ENCODE results near the gene MESP2. TPM values are rescaled to one million over a fixed set of nuclear protein-coding genes. Genes with fewer than 3 reads are reported as not detected.
A peak's percentile ranks its signal among the peaks of the same experiment; 100 is the strongest.

Gene MESP2
- total and polyA plus RNA-seq, 9 of the 15 experiments (the other 6 are each of a cell fraction or from before 2014, with no cell fraction given) = 0.08 to 0.82 (median 0.37) TPM

DNA sequence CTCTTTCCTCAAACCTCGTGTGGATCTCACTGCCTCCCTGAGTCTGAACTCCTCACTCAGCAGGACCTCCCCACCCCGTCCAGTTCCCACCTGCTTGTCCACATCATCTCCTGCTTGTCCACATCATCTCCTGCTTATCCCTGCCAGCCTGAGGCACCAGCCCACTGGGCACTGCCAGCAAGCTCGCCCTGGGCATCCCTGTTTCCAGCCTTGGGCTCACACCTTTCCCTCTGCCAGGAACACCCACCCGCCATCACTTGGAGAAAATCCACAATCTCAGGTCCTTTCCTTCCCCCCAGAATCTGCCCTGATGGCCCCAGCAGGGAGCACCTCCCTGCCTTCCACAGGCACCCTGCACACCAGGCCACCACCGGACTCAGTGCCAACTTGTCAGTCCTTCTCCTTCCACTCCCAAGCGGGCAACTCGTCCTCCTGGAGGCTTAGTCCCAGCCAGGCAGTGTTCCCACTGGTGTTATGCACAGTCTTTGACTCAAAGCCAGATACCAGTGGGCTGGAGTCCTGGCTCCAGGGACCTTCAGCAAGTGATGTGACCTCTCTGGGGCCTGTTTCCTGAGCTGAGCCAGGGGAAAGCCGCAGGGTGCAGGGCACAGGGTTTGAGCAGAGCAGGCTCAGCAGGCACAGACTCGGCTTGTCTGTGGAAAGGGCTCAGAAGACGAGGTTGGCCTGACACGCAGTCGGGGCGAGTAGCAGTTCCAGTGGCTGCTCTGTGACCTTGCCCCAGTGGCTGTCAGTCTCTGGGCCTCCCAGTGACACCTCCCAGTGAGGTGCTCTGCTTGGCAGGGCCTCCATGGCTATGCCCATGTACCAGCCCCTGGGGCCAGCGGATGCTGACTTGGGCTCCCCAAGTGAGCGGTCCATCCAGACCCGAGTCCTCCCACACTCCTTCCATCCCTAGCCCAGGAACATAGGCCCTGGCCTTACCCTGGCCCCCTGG is 9.5 kb upstream of the MESP2 start:
- no peaks in the 10 kb centered on the region for H3K9me1 ChIP-seq (ENCODE audit: control insufficient read depth, insufficient read depth, low read length)
- CTCF ChIA-PET (ENCODE audit: low intra/inter-chr PET ratio) = no interaction called here
- no peak overlapping the region for H3K4me2 ChIP-seq (ENCODE audit: insufficient read depth, low read length)
- no peaks in the 10 kb centered on the region; the same call in 1 of the 2 replicates for H4K20me1 ChIP-seq (replicated peaks; ENCODE audit: control insufficient read depth, insufficient read depth, low read length)
- peaks cover 10 to 22% of the 10 kb centered on the region in 2 experiments; a peak in 4 of 5 replicates for H3K4me1 ChIP-seq (replicated peaks in 1 of 2; ENCODE audit: control insufficient read depth in 2 of 2, insufficient read depth in 2 of 2, low read length in 2 of 2)
- H2AFZ ChIP-seq (ENCODE audit: low read depth, low read length) = no peak overlapping the region
- no peaks in the 10 kb centered on the region for H3K9me3 ChIP-seq (replicated peaks; ENCODE audit: control insufficient read depth, insufficient read depth, low read depth, low read length)
- POLR2A ChIA-PET = no interaction called here
- TF ChIP-seq ZFP36 (IDR thresholded peaks at IDR 0.05; ENCODE audit: low read depth, low read length, partially characterized antibody) = peak; percentile 50
- no peak for TF ChIP-seq LARP7 (IDR thresholded peaks at IDR 0.05)
- TF ChIP-seq CBFB (CRISPR knock-in tag; IDR thresholded peaks at IDR 0.05) = 0 out of 2 replicates have a peak, but pooled peaks have one; percentile 50
- 0 out of 4 replicates have a peak overlapping the region, but pooled peaks of 1 of the 2 experiments have one; percentile 73 for H3K9ac ChIP-seq (ENCODE audit: insufficient read depth in 1 of 2, low read depth in 2 of 2, low read length in 2 of 2)
- H3K27ac ChIP-seq (ENCODE audit: extremely low read depth, low read depth, low read length) = no peak overlapping the region
- in situ Hi-C loops (cut with MboI) = no loop called here
- no peaks in the 10 kb centered on the region for H3K36me3 ChIP-seq (ENCODE audit: control insufficient read depth, insufficient read depth, low read length)
- WGBS (ENCODE audit: insufficient coverage, low coverage, missing lambda C conversion rate) = 47% methylated on average over 16 of the region's 16 CpGs
- H3K27me3 ChIP-seq (ENCODE audit: control insufficient read depth in 2 of 2, insufficient read depth in 2 of 2, low read length in 2 of 2) = no peaks in the 10 kb centered on the region
- intact Hi-C loops (cut with micrococcal nuclease) = no loop called here
- no peak overlapping the region for H3K4me3 ChIP-seq
- BruUV-seq (replicated peaks) = no TSS peak
- no peaks in the 10 kb centered on the region for H3K79me2 ChIP-seq (ENCODE audit: control insufficient read depth, insufficient read depth, low read length)
- FAIRE-seq = no peak
- DNase-seq (ENCODE audit: extremely low read depth in 1 of 4, low spot score in 3 of 4) = no peak
- ATAC-seq = no peak; the same call in 2 of the 3 replicates

DNA sequence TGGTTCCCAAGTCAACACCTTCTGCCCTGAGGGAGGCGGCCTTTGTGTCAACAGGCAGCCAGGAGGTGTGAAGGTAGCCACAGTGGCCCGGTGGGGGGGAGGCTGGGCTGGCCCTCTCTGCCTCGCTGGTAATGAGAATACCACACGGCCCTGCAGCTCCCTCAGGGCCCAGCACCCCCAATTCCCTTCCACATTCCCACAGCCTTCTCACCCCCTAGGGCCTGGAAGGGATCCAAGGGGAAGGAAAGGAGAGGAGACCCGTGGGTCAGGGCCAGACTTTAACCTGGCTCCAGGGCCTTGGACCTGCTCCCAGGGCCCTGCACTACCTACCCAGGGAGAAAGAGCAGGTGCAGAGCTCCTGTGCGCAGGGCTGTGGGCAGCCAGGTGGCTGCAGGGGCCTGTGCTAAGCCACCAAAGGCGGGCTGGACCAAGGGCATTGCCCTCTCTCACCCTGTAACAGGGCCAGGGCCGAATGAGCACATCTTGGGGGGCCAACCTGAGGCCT is 8.7 kb upstream of the MESP2 start:
- Histone ChIP-seq H3K27me3 (ENCODE audit: control insufficient read depth in 2 of 2, insufficient read depth in 2 of 2, low read length in 2 of 2) (no peaks in the 10 kb centered on the region), H3K9me1 (ENCODE audit: control insufficient read depth, insufficient read depth, low read length) (no peaks in the 10 kb centered on the region), H3K9ac (ENCODE audit: insufficient read depth in 1 of 2, low read depth in 2 of 2, low read length in 2 of 2) (peak overlapping the region in 1 of 2 experiments; percentile 73; a peak in 2 of 4 replicates), H3K36me3 (ENCODE audit: control insufficient read depth, insufficient read depth, low read length) (no peaks in the 10 kb centered on the region), H3K4me1 (replicated peaks in 1 of 2; ENCODE audit: control insufficient read depth in 2 of 2, insufficient read depth in 2 of 2, low read length in 2 of 2) (peaks cover 10 to 23% of the 10 kb centered on the region in 2 experiments; a peak in 4 of 5 replicates), H3K4me2 (ENCODE audit: insufficient read depth, low read length) (no peak overlapping the region), H3K4me3 (no peak overlapping the region), H3K27ac (ENCODE audit: extremely low read depth, low read depth, low read length) (no peak overlapping the region), H3K79me2 (ENCODE audit: control insufficient read depth, insufficient read depth, low read length) (no peaks in the 10 kb centered on the region), H3K9me3 (replicated peaks; ENCODE audit: control insufficient read depth, insufficient read depth, low read depth, low read length) (no peaks in the 10 kb centered on the region), H4K20me1 (replicated peaks; ENCODE audit: control insufficient read depth, insufficient read depth, low read length) (no peaks in the 10 kb centered on the region; the same call in 1 of the 2 replicates), H2AFZ (ENCODE audit: low read depth, low read length) (no peak overlapping the region)
- 69% methylated on average over 5 of the region's 8 CpGs for WGBS (ENCODE audit: insufficient coverage, low coverage, missing lambda C conversion rate)
- intact Hi-C loops (cut with micrococcal nuclease) (no loop called here), in situ Hi-C loops (cut with MboI) (no loop called here)
- CTCF ChIA-PET (ENCODE audit: low intra/inter-chr PET ratio) = no interaction called here
- peak; percentile 15; the same call in 1 of the 3 replicates for ATAC-seq
- POLR2A ChIA-PET = interaction anchor here (0.6 to 1.2 kb wide), 3 partner anchors 135 to 1007 kb away, joined by 3 to 4 read pairs (median 4); no protein-coding TSS in a partner anchor
- BruUV-seq (replicated peaks) = no TSS peak
- no peak for DNase-seq (ENCODE audit: extremely low read depth in 1 of 4, low spot score in 3 of 4)
- no peak for FAIRE-seq
- TF ChIP-seq, protein P1, sequence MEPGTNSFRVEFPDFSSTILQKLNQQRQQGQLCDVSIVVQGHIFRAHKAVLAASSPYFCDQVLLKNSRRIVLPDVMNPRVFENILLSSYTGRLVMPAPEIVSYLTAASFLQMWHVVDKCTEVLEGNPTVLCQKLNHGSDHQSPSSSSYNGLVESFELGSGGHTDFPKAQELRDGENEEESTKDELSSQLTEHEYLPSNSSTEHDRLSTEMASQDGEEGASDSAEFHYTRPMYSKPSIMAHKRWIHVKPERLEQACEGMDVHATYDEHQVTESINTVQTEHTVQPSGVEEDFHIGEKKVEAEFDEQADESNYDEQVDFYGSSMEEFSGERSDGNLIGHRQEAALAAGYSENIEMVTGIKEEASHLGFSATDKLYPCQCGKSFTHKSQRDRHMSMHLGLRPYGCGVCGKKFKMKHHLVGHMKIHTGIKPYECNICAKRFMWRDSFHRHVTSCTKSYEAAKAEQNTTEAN (CRISPR knock-in tag; IDR thresholded peaks at IDR 0.05) = no peak
- TF ChIP-seq ZNF12 (CRISPR knock-in tag; IDR thresholded peaks at IDR 0.05) (no peak), ZNF133 (CRISPR knock-in tag; IDR thresholded peaks at IDR 0.05) (no peak), ZNF57 (CRISPR knock-in tag; IDR thresholded peaks at IDR 0.05) (no peak), GABPB1 (CRISPR knock-in tag; IDR thresholded peaks at IDR 0.05) (no peak), ZNF274 (IDR thresholded peaks at IDR 0.05; ENCODE audit: borderline replicate concordance, low read depth, low read length) (no peak), U2AF2 (optimal IDR thresholded peaks at IDR 0.05; ENCODE audit: low read depth, low read length) (no peak), ZNF263 (CRISPR knock-in tag; IDR thresholded peaks at IDR 0.05; ENCODE audit: borderline replicate concordance) (no peak), SMARCA5 (IDR thresholded peaks at IDR 0.05) (no peak)
- TF ChIP-seq, protein P2, sequence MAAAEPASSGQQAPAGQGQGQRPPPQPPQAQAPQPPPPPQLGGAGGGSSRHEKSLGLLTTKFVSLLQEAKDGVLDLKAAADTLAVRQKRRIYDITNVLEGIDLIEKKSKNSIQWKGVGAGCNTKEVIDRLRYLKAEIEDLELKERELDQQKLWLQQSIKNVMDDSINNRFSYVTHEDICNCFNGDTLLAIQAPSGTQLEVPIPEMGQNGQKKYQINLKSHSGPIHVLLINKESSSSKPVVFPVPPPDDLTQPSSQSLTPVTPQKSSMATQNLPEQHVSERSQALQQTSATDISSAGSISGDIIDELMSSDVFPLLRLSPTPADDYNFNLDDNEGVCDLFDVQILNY (CRISPR knock-in tag; IDR thresholded peaks at IDR 0.05) = no peak
